Endodermal cell (in vitro differentiated cells): Measurements from ENCODE around the gene SPINK14. TPM values are rescaled to one million over a fixed set of nuclear protein-coding genes. Genes with fewer than 3 reads are reported as not detected.

Source experiments
- DNase-seq: peaks from one replicate; pipeline ENCODE4 v3.0.0-alpha.2; 2017
- H3K27ac ChIP-seq: 2 replicates; pipeline ENCODE4 v1.5.1; 2013; ENCODE audit warnings: mild to moderate bottlenecking, low read depth, low read length, moderate library complexity
- H3K27me3 ChIP-seq: 2 replicates; pipeline ENCODE4 v1.6.1; 2013; ENCODE audit warnings: mild to moderate bottlenecking, low read length, moderate library complexity; ENCODE audit not compliant: insufficient read depth, control insufficient read depth, poor library complexity, severe bottlenecking
- H3K36me3 ChIP-seq: 2 replicates; pipeline ENCODE4 v1.7.0; 2013; ENCODE audit warnings: mild to moderate bottlenecking, low read length, moderate library complexity; ENCODE audit not compliant: control insufficient read depth, insufficient read depth
- H3K4me1 ChIP-seq: one replicate; pipeline ENCODE4 v1.7.0; 2013; ENCODE audit warnings: low read length; ENCODE audit not compliant: control insufficient read depth, insufficient read depth
- H3K4me3 ChIP-seq: 2 replicates; pipeline ENCODE4 v1.5.1; 2013; ENCODE audit warnings: mild to moderate bottlenecking, low read length, moderate library complexity
- H3K9ac ChIP-seq: 2 replicates; pipeline ENCODE4 v1.6.1; 2013; ENCODE audit warnings: mild to moderate bottlenecking, low read length, moderate library complexity; ENCODE audit not compliant: poor library complexity, severe bottlenecking; ENCODE audit errors: extremely low read depth
- H3K9me3 ChIP-seq: 2 replicates; pipeline ENCODE4 v1.6.1; 2013; ENCODE audit warnings: mild to moderate bottlenecking, low read length, moderate library complexity; ENCODE audit not compliant: control insufficient read depth
- H3K27ac Mint-ChIP-seq: 2 replicates; pipeline ENCODE4 v1.8.0; 2020; ENCODE audit warnings: mixed read lengths
- H3K27me3 Mint-ChIP-seq: 2 replicates; pipeline ENCODE4 v1.8.0; 2021; ENCODE audit warnings: mild to moderate bottlenecking, mixed read lengths; ENCODE audit not compliant: insufficient read depth
- H3K36me3 Mint-ChIP-seq: 2 replicates; pipeline ENCODE4 v1.8.0; 2020; ENCODE audit warnings: low read depth, mixed read lengths
- H3K4me1 Mint-ChIP-seq: 2 replicates; pipeline ENCODE4 v1.8.0; 2020; ENCODE audit warnings: mixed read lengths
- H3K4me3 Mint-ChIP-seq: 2 replicates; pipeline ENCODE4 v1.8.0; 2020; ENCODE audit warnings: mild to moderate bottlenecking, moderate library complexity, mixed read lengths
- H3K9me3 Mint-ChIP-seq: 2 replicates; pipeline ENCODE4 v1.8.0; 2020; ENCODE audit warnings: mild to moderate bottlenecking, mixed read lengths
- CTCF ChIP-seq: fragments of 200-600 bp; sonication (generic); conservative IDR thresholded peaks from 2 replicates; pipeline ENCODE4 v1.5.0; 2021; ENCODE audit warnings: antibody characterized with exemption, mild to moderate bottlenecking
- WGBS, 2 experiments: methylation state at CpG; one replicate each; pipeline versions ENCODE4 v1.1.5 to v1.1.7; 2013; ENCODE audit warnings: missing lambda C conversion rate in 2 of 2, mixed read lengths in 1 of 2; ENCODE audit not compliant: insufficient coverage in 1 of 2, insufficient read length in 1 of 2; 5-methylcytosine and 5-hydroxymethylcytosine counted together
- total RNA-seq, 2 donors: library from RNA; stranded (reverse); fragmentation: NEBNext Ultra II Directional in 1 of 2; extraction: Animal tissue kit (Norgen Biotek cat#: 25700) in 1 of 2; gene quantifications; 2 replicates in 1 of 2; 3 replicates in 1 of 2; pipeline ENCODE4 v1.2.1, GENCODE V29; 2021

Gene SPINK14
- total RNA-seq, 2 donors from 2014 or later, result not detected

DNA sequence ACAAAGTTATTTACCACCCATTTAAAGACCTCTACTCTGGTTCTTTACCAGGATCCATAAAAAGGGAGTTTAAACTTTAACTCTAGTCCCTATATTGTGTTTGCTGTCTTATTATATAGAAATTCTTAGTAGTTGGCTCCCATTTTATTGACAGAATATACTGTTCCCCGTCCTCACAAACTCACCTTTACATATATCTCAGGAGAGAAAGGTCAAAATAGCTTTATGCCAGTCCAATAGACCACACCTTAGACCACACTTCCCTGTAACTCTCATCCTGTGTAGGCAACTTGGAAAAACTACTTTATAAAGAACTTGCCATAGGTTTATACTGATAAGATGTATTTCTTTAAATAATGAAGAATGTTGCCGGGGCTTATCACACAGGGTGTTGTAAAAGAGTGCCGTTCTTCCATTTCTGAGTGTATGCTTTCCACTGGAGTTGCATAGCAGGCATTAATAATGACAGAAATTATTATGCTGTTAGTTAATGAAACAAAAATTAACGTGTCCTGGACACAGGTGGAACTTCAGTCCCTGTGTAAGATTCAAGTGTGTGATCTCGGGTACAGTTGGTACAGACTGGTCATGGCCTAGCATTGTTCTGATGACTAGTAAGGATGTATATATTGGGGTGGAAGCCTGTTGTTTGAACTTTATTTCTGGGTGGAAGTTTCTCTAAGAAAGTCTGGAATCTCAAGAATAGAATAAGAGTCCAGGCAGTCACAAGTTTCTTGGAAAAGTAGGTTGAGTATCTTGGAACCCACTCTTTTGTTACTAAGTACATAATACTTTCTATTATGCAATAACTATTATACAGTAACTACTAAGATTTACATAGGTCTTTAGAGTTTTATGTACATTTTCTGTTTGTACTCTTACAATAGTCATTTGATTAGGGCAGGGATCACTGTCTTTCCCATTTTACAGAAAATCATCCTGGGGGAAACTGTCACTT is 33.0 kb upstream of the SPINK14 start:
- H3K27ac Mint-ChIP-seq, result no peak overlapping the region
- no peaks in the 10 kb centered on the region for H3K27me3 Mint-ChIP-seq
- Histone ChIP-seq H3K4me1 (no peaks in the 10 kb centered on the region), H3K36me3 (peaks cover 22% of the 10 kb centered on the region), H3K9me3 (no peaks in the 10 kb centered on the region), H3K27me3 (no peaks in the 10 kb centered on the region), H3K4me3 (no peak overlapping the region), H3K9ac (no peak overlapping the region), H3K27ac (no peak overlapping the region)
- no peak for TF ChIP-seq CTCF
- no peaks in the 10 kb centered on the region for H3K4me1 Mint-ChIP-seq
- H3K36me3 Mint-ChIP-seq, result peaks cover 23% of the 10 kb centered on the region
- no peak overlapping the region for H3K4me3 Mint-ChIP-seq
- DNase-seq, result no peak
- 91 to 92% methylated on average over 2 to 5 of the region's 5 CpGs for WGBS, 2 experiments
- H3K9me3 Mint-ChIP-seq, result no peaks in the 10 kb centered on the region

GRCh38 chr5:148140846-148141245 is 27.5 kb upstream of the SPINK14 start:
- H3K27me3 ChIP-seq, result no peaks in the 10 kb centered on the region
- H3K4me3 ChIP-seq, result no peak overlapping the region
- H3K27ac ChIP-seq, result no peak overlapping the region
- Mint-ChIP-seq H3K27me3 (no peaks in the 10 kb centered on the region), H3K4me1 (peaks cover 4% of the 10 kb centered on the region), H3K9me3 (no peaks in the 10 kb centered on the region), H3K4me3 (no peak overlapping the region), H3K27ac (no peak overlapping the region), H3K36me3 (peaks cover 4% of the 10 kb centered on the region)
- DNase-seq, result no peak
- no peaks in the 10 kb centered on the region for H3K9me3 ChIP-seq
- no peaks in the 10 kb centered on the region for H3K36me3 ChIP-seq
- WGBS, 2 experiments, result 100% methylated on average over 3 of the region's 3 CpGs; no CpG with 5 or more reads in 1 of the 2 experiments
- H3K4me1 ChIP-seq, result no peaks in the 10 kb centered on the region
- TF ChIP-seq CTCF, result no peak
- H3K9ac ChIP-seq, result no peak overlapping the region

DNA sequence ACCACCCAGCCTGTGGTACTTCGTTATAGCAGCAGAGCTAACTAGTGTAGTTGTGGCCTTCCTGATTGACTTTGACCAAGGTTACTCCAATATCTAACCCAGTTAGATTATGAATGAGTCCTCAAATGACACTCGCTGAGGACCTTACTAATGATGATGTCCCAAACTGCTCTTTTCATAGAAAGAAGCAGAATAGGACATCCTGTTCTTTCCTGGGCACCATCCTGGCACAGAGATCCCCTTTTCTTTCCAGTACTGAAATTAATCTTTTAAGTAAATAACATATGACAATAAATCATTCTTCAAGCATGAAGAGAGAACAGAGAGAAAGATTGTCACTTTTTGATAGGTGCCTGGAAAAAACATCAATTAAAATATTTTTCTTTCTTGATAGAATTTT is 26.7 kb upstream of the SPINK14 start:
- WGBS, 2 experiments, result 80 to 89% methylated on average over 1 to 2 of the region's 2 CpGs
- no peaks in the 10 kb centered on the region for H3K9me3 ChIP-seq
- no peak for TF ChIP-seq CTCF
- no peak overlapping the region for H3K27ac Mint-ChIP-seq
- no peak overlapping the region for H3K27ac ChIP-seq
- H3K4me1 ChIP-seq, result no peaks in the 10 kb centered on the region
- peaks cover 4% of the 10 kb centered on the region for H3K36me3 Mint-ChIP-seq
- no peaks in the 10 kb centered on the region for H3K9me3 Mint-ChIP-seq
- H3K9ac ChIP-seq, result no peak overlapping the region
- no peak for DNase-seq
- H3K4me3 Mint-ChIP-seq, result no peak overlapping the region
- H3K27me3 Mint-ChIP-seq, result no peaks in the 10 kb centered on the region
- no peaks in the 10 kb centered on the region for H3K36me3 ChIP-seq
- no peak overlapping the region for H3K4me3 ChIP-seq
- peaks cover 12% of the 10 kb centered on the region for H3K4me1 Mint-ChIP-seq
- no peaks in the 10 kb centered on the region for H3K27me3 ChIP-seq
